HG02981 (cell line): ENCODE results near the gene GPX5.
"Not testable (repeated sequence)": the region's sequence is repeated elsewhere in the genome, so short reads cannot be mapped to it uniquely, and the experiment has no call there.

Experiments used
- ATAC-seq: cut with Tn5 transposase; IDR thresholded peaks from one replicate; pipeline ENCODE4 v1.9.1; 2021; ENCODE audit warnings: mild to moderate bottlenecking, moderate library complexity; ENCODE audit not compliant: unreplicated experiment

GPX5 gene, protein sequence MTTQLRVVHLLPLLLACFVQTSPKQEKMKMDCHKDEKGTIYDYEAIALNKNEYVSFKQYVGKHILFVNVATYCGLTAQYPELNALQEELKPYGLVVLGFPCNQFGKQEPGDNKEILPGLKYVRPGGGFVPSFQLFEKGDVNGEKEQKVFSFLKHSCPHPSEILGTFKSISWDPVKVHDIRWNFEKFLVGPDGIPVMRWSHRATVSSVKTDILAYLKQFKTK

DNA sequence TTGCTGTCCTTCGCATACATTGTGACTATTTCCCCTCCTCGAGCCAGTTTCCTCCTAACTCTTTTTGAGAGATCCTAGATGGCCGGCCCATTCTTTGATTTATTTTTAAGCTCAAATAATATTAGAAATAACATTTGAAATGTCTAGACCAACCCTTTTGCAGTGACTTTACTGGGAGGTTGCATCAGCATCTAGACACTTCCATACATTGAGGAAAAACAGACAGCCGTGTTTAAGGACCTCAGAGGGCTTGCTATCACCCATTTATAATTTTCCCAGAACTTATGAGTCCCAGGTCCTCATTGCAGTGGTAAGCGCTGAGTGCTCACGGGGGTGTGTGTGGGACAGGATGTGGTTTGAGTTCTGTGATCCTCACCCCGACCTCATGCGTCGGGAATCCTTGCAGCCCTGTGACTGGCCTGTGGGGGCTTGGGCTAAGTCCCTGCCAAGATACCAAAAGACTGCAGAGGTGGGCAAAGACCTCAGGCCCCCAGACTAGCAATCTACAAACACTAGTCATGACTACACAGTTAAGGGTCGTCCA is at the start of gene GPX5:
Gene GPX5, plus strand, starts transcription at position 386 of the 544 bp plus-strand sequence. Its CDS starts 133 bp downstream, at position 519.
- ATAC-seq: no peak

DNA sequence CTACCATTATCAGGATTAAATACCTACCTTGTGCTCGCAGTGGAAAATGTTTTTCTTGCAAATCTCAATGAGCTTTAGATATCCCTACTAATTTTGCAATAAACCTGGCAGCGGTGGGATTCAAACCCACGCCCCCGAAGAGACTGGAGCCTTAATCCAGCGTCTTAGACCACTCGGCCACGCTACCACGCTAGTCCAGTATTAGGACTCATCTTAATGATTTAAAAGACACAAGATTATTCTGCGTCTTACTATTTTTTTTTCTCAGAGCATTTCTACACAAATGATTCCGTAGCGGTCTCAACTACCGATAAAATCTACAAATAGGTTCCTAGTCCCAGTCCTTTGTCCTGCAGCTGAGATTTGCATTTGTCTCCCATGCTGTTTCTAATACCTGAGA is 47.2 kb upstream of the GPX5 start:
- no peak for ATAC-seq

DNA sequence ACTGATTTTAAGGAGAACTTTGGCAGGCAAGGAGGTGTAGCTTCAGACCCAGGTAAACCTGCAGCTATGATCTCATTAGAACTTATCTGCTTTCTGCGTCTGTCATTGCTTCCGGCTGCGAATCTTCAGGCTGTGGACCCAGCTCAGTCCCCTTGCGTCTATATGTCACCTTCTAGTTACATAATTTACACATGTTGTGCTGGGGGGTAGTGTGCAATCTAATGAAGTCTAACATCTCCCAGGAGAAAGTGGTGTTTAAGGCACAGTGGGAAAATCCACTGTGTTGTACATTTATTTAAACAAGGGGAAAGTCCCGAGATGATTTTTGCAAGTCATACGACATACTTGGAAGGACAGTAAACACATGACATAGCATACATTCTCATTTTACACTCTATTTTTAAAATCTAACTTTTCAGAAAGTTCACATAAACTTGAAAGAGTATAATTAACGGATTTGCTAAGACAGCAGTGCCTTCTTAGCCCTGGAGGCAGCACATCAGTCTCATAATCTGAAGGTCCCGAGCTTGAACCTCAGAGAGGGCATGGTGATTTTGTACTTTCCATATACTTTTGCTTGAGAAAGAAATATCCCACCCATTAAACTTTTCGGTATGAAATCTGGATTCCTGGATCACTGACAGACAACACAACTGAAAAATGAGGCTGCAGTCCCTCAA is 45.3 kb upstream of the GPX5 start:
- no peak for ATAC-seq

DNA sequence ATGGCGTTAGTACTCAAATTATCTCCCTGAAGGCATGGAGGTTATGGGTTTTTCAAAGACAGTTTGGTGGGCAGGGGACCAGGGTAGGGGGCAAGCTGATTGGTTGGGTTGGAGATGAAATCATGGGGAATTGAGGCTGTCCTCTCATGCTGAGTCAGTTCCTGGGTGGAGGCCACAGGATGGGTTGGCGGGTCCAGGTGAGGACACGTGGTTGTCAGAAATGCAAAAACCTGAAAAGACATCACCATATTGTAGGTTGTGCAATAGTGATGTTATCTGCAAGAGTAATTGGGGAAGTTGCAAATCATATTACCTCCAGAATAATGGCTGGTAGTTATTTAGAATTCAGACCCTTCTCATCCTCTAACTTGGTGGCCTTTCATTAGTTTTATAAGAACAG is 40.2 kb upstream of the GPX5 start:
- ATAC-seq: no peak

DNA sequence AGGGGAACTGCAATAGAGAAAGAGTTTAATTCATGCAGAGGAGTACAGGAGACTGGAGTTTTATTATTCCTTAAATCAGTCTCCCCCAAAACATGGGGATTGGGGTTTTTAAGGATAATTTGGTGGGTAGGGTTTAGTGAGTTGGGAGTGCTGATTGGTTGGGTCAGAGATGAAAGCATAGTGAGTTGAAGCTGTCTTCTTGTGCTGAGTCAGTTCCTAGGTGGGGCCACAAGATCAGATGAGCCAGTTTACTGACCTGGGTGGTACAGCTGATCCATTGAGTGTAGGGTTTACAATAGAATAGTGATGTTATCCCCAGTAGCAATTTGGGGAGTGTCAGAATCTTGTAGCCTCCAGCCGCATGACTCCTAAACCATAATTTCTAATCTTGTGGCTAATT is 39.1 kb upstream of the GPX5 start:
- ATAC-seq: no peak

DNA sequence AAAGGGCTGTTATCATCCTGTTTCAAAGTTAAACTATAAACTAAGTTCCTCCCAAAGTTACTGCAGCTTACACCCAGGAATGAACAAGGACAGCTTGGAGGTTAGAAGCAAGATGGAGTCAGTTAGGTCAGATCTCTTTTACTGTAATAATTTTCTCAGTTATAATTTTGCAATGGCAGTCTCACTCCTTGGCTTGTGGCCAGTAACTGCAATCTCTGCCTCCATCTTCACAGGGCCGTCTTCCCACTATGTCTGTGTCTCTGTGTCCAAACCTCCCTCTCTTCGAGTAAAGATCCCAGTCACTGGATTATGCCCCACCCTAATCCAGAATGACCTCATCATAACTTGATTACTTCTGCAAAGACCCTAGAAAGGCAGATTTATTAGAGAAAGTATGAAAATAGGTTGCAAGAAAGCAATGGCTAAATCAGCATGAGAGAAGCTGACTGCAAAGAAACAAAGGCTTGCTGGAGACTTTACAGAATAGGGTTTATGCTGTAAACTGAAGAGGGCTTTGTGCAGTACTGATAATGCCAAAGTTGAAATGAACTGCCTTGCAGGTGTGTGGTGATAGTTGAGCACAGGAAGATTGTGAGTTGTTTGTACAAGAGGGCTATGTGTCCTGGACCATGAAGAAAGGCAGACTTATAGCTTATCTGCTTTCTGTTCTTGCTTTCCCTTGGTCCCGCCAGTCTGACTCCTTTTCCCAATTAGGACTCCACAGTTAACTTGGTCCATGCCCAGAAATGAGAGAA is 38.5 kb upstream of the GPX5 start:
- ATAC-seq: no peak

DNA sequence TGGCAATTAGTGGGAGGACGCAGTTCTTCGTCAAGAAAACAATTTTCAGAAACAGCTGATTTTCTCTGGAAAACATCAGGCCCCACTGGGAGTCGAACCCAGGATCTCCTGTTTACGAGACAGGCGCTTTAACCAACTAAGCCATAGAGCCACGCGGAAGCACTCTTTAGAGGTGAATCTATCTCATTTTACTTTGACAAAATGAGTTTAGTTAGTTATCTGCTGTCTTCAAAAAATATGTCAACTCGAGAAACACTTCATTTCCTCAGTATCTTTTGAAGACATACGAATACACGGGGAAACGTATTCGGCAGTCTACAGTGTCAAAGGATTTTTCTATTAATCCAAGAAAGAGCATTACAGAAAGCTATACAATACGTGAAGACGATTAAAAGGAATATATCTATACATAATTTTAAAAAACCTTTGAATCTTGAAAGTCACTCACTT is 36.7 kb upstream of the GPX5 start:
- no peak for ATAC-seq

DNA sequence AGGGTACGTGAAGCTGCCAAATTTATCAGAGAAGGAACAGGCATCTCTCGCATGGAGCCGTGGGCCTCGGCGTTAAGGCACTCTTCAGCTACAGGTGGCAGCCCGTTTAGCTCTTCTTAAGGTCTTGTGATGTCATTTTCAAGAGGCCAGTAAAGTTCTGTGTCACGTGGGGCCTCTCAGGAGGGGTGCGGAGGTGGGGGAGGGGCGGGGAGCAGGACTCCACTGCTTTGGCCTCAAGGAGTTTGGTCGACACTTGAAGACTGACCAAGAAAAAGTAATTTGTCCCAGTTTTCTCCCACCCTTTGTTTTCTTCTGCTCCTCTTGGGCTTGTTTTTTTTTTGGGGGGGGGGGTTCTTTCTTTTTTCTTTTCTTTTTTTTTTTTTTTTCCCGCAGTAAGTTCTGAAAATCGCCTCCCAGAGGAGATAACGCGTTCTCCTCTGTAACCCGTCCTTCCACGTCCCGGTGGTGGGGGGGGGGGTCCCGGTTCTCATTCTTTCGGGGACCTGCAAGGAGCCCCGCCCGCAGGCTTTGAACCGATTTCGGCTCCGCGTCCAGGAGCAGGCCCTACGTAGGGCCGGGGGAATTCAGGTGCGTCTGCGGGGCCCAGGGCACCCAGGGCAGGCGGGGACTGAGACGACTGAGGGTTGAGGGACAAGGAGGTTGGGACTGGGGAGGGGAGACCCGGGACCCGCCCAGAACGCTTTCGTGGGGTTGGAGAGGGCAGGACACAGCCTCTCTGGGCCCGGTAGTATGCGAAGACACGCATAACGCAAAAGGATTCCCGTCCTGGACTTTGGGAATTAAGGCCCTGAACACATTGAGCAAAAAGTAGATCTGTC is 36.1 kb upstream of the GPX5 start:
- peak; percentile 71 for ATAC-seq

DNA sequence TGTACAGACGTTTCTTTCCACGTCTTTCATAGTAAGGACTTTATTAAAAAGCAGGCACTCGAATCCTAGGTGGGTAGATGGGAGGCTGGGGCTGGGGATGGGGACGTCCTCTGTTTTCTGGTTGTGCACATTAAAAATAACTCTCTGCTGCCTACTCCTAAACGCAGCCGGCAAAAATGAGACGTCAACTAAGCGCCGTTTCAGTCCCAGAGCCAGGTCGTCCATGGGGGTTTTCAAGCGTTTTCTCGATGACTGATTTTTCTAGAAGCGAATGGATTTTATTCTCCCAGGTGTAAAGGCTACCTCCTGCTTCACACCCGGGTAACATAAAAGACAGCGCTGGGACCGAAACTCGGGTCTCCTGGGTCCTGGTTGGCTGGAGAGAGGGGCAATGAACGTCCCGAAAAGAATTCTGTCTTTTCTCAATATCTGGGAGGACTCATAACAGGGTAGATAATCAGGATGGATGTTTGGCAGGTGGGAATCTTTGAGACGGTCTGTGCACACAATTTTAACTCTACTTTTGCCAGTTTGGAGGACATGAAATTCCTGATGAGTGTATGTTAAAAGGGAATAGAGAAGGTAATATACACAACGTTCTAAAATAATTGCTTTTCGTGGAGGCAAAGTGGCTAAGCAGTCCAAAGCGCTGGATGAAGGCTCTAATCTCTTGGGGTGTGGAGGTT is 35.3 kb upstream of the GPX5 start:
- ATAC-seq: no peak

DNA sequence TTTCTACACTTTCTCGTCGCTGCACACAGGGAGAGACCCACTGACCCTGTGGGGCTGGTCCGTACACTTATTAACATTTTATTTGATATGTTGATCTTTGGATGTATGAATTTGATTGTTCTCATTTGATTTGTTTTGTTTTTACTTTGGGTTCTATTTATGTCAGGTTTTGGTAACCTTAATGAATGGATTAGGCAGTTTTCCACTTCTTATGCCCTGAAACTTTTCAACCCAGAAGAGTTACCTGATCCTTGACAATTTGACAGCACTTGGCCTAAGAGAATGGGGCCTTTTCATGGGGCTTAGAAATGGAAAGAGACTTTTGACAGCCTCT is 33.7 kb upstream of the GPX5 start:
- ATAC-seq: no peak

DNA sequence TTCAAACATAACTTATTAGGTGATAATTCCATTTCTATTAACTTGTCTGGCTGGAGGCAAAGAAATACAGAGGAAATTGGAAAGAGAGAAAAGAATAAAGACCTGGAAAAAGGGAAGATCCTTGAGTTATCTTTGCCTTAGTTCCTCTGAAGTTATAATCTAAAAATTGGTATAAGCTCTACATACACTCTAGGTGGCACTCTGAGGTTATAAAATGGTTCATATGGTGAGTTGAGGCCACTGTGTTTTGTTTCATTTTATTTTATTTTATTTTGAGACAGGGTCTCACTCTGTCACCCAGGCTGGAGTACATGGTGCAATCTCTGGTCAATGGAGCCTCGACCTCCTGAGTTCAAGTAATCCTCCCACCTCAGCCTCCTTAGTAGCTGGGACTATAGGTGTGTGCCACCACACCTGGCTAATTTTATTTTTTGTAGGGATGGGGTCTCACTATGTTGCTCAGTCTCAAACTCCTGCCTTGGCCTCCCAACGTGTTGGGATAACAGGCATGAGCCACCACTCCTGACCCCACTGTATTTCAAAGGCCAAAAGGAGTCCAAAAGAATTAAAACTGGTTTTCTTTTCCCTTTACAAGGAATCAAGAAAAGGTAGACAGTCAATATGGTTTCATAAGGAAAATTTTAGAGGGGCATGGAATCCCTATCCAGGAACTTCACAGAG is 29.4 kb upstream of the GPX5 start:
- no peak for ATAC-seq

DNA sequence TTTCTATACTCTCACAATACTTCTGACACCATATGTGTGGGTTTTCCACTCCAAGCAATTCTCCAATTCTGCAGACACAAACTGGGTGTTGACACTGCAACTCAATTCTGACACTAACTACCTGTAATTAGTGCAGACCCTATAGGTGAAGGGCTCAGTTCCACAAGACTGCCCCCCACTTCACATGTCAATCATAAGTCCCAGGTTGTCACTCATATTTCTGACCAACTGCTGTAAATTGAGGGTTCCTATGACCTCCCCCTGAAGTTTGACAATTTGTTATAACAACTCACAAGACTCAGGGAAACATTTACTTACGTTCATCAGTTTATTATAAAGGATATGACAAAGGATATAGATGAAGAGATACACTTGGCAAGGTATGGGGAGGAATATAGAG is 28.4 kb upstream of the GPX5 start:
- no peak for ATAC-seq

DNA sequence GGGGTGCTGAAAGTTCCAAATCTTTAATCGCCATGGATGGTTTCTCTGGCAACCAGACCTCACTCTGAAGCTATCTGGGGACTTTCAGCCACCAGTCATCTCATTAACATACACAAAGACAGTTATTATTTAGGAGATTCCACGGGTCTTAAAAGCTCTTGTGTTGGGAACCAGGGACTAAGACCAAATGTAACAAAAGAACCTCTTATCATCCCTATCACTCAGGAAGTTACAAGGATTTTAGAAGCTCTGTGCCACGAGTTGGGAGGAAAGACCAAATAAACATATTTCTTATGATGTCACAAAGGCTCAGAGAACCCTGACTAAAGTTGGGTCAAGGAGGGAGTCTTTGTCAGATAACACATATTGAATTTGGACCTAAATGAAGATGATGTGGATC is 27.8 kb upstream of the GPX5 start:
- ATAC-seq: no peak

DNA sequence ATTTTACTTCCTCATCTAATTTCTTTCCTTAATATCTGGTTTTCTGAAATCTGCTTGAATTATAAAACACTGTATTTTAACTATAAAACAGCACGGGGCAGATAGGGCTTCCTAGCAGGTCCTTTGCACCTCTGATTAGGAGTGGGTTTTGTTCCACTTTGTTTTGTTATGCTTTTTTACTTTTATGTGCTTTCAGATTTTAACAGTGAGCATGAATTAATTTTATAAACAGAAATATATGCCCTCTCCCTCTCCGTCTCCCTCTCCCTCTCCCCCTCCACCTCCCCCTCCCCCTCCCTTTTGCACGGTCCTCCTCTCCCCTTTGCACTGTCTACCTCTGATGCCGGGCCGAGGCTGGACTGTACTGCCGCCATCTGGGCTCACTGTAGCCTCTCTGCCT is 24.4 kb upstream of the GPX5 start:
- ATAC-seq: no peak

DNA sequence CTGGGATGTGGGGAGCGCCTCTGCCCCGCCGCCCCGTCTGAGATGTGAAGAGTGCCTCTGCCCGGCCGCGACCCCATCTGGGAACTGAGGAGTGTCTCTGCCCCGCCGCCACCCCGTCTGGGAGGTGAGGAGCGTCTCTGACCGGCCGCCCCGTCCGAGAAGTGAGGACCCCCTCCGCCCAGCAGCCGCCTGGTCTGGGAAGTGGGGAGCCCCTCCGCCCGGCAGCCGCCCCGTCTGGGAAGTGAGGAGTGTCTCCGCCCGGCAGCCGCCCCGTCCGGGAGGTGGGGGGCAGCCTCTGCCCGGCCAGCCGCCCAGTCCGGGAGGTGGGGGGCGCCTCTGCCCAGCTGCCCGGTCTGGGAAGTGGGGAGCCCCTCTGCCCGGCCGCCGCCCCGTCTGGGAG is 23.5 kb upstream of the GPX5 start:
- not testable (repeated sequence) for ATAC-seq

DNA sequence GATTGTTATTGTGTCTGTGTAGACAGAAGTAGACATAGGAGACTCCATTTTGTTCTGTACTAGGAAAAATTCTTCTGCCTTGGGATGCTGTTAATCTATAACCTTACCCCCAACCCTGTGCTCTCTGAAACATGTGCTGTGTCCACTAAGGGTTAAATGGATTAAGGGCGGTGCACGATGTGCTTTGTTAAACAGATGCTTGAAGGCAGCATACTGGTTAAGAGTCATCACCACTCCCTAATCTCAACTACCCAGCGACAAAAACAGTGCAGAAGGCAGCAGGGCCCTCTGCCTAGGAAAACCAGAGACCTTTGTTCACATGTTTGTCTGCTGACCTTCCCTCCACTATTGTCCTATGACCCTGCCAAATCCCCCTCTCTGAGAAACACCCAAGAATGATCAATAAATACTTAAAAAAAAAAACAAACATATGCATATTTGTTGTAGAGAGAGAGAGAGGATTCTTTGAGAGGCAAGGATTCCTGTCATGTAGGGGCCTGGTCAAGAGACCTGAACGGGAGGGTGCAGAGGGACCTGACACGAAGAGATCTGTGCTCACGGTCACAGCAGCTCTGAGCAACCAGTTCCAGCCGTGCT is 22.9 kb upstream of the GPX5 start:
- not testable (repeated sequence) for ATAC-seq

DNA sequence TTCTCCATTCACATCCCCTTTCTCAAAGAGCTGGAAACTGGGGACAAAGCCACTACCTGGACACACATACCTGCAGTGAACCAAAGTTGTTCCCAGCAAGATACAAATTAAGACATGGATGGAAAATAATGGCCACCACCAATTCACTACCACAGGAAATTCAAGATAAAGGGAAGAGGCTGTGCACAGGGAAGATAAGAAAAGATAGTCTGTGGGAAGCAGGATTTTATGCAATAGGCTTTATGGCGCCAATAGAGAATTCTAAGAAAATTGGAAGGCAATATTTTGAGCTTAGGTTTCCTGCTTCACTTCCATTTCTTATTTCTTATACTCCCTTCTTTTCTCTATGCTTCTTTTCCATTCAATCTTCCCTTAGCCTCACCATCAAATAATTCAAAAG is 19.9 kb upstream of the GPX5 start:
- no peak for ATAC-seq

DNA sequence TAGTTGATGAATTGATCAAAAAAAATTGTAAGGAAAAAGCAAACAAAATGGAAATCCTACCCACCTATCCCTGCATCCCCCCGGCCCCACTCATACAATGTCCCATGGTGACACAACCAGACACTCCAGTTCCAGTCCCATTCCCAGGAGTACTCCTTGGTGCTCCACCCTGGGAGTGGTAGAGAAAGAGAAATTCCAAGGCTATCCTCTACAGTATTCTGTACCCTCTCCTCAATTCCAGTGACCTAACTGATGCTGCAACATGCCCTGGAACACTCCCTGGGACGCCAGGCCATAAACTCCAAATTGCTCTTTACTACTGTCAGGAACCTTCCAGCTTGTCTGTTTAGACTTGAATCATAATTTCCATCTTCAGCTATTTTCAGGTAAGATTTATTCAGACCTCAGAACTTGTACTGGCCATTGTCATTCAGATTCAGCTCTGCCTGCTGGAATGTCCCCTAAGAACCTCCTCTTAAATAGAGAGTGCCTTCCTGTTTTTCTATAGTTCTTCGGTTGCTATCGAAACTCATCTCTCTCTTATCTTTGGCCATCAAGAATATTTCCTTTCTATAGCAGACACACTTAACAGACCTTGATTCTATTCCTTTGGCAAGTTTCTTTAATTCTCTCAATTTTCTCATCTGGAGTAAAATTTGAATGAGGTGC is 18.7 kb upstream of the GPX5 start:
- ATAC-seq: no peak
